T1000 (cell line): ENCODE measurements around the gene AKAP8L.

Source experiments
- DNase-seq: peaks from one replicate; lab custom pipeline; 2025; ENCODE audit warnings: mixed read lengths; lab: John Stamatoyannopoulos, UW

The AKAP8L gene

DNA sequence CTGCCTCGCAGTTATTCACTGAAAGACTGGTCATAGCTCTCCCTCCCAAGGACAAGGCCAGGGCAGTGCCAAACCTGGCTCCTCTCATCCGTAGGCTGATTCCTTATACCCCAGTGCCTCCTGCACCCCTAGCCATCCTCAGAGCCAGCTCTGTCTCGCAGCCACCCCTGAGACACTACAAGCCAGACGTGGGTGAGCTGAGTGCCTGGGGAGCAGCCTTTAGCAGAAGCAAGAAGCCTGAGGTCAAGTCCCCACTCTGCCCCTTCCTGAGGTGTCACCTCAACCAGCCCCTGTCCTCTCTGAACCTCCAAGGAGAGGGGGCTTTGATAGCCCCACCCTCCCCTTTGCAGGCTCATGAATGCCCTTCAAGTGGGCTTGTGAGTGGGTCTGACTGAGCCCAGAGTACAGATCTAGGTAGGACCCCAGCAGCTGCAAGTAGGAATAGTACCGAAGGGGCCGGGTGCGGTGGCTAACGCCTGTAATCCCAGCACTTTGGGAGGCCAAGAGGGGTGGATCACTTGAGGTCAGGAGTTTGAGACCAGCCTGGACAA, 14.8 kb upstream of the AKAP8L start:
- no peak for DNase-seq

DNA sequence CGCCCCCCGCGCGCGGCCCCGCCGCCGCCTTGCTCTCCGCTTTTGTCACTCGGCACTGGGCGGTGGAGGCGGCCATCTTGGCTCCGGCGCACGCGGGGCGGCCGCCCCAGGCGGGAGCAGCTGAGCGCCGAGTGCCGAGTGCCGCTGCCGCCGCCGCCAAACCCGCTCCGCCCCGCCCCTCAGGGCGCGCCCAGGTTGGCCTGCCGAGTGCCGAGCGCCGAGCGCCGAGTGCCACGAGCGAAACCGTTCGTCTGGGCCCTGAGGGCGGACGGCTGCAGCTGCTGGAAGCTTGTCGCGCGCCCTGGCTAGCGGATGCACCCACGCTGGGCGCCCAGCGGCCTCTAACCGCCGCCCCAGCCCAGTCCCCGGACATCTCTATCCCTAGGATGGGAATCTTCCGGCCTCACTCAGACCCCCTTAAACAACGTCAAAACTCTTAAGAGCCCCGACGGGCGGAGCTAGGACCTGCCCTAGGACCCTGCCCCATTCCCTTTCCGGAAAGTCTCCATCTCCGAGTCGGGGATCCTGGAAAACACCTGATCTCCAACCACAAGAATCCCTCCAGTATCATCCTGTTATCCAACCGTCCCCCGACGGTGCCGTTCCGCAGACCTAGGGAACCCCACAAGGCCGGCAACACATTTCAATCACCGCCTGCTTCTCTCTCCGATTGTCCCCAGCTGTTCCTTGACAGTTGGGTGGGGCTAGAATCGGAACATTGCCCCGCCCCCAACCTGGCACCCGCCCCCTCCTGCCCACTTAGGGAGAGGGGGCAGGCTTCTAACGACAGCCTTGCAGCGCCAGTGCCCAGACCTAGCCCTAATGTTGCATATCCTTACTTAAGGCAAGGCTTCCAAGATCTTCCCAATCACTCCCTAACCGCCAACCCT, 14.1 kb upstream of the AKAP8L start:
- peak; percentile 88 for DNase-seq

DNA sequence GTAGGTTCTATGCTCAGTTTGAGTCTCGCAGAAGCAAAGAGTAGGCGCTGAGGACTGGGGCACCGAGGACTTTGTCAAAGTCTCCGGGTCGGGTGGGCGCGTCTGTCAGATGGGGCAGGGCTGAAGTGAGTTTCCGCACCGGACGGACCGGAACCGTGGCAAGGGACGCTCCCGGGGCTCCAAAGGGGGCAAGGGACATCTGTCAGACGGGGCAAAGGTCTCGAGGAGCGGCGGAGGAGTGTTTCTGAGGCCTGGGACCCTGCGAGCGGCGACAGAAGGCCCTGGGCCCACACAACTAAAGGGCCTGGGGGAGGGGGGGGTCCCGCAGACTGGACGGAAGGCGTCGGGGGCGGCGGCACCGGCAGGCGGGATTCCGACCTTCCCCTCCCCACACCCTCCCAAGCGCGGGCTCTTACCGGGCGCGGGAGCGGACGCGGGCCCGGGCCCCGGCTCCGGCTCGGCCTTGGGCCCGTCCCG, 13.3 kb upstream of the AKAP8L start:
- DNase-seq = no peak

DNA sequence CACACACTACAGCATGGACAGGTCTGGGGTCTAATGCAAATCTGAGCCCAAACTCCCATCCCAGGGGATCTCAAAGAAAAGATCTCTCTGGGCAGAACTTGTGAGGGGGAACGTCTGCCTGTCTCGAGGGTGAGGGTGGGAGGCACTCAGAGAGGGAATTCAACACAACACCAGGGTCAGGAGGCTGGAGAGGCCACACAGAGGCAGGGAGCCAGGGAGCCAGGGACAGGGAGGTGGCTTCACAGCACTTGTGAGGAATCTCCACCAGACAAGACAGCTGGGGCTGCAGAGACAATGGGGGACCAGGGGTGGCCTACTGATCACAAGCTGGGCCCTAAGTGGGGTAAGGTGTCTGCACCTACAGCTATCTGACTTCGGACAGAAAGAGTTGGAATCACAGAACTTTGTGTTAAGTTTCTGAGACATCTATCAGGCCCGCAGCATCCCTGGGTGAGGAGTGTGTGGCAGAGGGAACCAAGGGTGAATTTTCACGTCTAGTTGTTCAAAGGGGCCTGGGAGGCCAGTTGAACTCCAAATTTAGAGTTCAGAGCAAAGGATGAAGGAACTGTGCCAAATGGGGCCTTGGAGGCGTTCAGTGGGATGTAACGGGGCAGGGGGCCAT, 12.7 kb upstream of the AKAP8L start:
- DNase-seq = no peak

DNA sequence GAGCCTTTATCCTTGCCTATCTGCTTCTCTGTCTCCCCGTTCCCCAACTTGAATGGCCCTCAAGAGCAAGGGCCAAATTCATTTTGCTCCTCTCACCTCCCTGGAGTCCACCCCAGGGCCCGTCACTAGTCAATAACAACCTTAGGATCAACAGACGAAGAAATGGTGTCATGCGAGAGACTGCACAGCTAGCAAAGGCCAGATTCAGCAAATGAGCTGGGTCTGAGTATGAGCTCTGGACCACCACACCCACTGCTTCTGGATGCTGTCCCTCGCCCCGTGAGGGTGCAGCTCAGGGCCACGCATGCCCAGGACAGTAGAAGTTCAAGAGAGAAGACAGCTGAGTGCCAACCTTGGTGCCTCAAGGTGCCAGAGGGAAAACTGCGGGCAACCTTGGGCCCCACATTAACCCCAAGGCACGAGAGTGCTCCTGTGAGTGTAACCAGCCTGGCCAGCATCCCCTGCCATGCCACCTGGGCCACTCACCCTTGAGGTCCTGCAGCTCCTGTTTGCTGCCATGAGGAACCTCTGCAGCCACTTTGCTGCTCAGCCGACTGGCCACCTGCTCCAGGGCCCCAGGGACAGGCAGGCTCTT, 11.8 kb upstream of the AKAP8L start:
- DNase-seq = no peak

DNA sequence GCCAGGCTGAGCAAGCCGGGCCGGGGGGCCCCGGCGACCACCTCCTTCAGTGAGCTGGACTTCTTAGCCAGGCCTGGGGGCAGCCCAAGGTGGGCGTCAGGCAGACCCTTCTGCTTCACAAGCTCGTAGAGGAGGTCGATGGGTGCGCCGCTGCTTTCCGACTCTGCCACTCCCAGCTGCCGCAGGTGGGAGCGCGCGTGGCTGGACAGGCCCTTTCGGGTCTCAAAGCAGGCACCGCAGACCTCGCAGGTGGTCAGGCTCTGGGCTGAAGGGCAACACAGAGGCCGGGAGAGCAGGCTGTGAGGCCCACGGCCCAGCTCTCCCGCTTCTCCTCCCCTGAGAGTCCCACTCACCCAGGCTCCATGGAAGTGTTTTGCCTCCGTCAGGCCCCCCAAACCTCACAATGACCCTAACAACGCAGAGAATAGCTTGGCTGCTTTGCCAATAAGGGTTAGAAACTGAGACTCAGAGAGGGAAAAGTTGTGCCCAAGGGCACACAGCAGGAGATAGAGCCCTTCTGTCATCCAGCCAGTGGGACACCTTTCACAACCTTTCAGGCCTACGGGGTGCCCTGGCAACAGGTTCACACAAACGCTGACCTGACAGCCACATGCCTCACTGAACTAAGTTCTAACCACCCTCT, 11.2 kb upstream of the AKAP8L start:
- DNase-seq = no peak

DNA sequence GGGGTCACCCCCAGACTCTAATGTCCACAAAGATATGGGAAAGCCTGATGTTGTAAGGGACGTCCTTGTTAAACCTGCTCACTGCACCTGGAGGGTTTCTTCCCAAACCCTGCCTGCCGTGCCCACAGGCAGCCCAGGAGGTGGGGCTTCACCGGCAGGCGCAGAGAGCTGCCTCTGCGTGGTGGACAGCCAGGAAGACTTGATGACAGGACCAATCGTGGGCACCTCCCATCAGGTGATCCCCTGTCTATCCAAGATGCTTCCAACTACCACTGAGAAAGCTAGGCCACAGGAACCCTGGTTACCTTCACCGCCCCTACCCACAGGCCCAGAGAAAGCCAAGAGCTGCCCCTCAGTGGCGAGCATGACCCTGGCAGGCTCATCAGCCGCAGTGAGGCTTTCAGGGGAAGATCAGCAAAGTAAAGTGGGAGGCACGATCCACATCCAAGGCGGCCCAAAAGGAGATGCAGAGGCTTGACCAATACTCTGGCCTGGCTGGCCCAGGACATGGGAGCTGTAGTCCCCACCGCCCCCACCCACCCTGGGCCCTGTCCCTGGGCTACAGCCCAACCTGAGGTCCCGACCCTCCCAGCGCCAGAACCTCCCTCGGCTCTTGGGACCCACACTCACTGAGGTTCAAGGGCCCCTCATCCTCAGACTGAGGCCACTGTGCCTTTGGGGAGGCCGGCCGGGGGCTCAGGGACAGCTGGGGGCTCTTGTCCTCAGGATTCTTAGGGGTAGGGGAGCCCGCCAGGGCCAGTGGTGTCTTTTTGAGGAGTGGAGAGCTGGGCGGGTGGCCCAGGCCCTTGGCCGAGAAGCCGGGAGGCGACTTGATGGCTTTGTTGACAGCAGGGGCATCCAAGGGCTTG, 10.4 kb upstream of the AKAP8L start:
- DNase-seq = no peak

DNA sequence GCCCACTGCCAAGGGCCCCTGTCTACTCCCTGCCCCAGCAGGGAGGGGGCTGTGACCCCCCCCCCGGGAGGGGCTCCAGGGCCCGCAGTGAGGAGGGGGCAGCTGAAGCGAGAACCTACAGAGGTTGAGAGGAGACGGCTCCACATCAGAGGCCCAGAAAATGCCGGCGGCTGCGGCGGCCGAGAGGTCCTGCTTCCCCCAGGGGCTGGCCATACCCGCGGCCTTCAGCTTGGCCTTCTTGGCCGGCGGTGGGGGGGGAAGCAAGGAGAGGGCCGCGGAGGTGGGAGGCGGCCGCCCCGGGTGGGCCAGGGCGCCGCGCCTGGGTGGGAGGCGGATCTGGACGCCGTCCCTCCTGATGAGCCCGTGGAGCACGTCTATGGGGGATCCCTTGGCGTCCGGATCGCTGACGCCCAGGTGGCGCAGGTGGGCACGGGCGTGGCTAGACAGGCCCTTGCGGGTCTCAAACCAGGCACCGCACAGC, 9.2 kb upstream of the AKAP8L start:
- DNase-seq = no peak

DNA sequence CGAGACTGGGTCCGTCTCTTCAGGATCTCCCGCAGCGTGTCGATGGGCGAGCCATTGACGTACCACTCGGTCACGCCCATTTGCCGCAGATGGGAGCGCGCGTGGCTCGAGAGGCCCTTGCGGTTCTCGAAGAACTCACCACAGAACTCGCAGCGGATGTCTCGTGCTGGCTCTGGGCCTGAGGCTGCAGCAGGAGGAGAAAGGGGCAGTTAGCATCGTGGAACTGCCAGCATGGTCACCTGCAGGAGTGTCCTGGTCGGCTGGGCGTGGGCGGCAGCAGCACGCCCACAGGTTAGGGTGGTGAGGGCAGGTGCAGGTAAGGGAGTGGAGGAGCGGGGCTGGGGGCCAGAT, 8.5 kb upstream of the AKAP8L start:
- DNase-seq = no peak

DNA sequence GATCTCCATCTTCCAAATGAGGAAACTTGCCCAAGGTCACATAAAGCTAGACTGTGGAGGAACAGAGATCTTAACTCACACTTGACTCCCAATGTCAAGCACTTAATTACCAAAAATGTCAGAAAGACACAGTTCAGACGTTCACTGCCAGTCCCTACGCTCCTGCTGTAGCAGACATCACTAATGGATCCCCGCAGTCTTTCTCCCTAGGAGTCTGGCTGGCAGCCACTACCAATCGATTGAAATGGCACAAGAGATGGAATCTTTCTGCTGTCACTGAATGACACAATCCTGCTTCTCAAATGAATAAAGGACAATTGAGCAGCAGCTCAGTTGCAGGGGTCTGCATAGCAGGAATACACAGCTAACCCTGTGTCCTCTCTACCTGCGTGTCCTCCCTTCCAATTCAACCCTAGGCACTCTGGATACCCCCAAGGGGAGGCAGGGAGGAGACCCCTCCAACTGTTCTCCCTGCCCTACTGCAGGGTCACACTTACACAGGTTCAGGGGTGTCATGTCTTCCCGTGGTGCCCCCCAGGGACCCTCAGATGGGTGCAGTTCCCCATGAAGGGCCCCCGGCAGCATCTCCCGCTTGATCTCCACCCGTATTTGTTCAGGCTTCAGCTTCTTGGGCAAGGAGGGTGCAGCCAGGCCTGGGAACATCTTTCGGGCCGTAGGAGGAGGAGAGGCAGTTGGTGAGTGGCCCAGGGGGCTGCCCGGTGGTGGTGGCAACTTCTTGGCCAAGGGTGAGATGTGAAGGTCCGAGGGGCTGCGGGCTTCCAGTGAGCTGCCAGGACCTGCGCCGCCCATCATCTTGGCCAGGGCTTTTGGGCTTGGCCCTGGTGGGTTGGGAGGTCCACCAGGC, 7.9 kb upstream of the AKAP8L start:
- DNase-seq = no peak

DNA sequence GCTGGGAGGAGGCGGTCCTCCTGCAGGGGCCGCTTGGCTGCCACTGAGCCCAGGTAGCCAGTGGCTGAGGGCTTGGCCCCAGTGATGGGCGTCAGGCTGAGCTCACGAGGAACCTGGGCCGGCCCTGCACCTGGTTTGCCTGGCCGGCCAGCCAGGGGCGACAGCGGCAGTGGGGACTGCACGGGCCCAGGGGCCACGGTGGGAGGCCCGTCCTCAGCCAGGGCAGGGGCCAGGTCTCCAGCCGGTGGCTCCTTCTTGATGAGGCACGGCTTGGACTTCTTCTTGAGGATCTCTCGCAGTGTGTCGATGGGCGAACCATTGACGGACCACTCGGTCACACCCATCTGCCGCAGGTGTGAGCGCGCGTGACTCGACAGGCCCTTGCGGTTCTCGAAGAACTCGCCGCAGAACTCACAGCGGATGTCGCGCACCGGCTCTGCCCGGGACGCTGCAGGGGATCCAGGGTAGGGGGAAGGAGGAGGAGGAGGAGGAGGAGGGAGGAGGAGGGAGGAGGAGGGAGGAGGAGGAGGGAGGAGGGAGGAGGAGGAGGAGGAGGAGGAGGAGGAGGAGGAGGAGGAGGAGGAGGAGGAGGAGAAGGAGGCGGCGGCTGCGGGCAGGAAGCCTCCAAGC, 6.6 kb upstream of the AKAP8L start:
- no peak for DNase-seq

DNA sequence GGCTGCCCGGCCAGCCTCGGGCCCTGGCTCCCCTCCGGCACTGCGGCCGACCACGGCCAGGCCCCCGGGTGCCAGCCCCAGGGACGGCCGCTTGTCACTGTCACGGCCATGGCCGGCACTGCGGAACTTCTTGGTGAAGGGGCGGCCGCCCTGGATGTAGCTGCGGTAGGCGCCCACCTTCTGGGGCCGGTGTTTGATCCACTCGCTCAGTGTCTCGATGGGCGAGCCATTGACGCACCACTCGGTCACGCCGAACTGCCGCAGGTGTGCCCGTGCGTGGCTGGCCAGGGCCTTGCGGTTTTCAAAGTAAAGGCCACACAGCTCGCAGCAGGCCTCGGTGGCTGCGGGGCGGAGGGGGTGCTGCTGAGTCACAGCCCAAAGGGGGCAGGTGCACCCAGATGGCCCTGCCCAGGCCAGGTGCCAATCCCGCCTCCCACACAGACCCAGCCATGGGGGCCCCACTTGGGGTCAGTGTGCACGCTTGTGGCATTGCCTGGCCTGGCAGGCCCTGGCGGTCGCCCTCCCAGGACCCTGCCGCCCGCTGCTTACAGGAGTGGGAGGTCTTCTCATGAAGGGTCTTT, 6.0 kb upstream of the AKAP8L start:
- no peak for DNase-seq

DNA sequence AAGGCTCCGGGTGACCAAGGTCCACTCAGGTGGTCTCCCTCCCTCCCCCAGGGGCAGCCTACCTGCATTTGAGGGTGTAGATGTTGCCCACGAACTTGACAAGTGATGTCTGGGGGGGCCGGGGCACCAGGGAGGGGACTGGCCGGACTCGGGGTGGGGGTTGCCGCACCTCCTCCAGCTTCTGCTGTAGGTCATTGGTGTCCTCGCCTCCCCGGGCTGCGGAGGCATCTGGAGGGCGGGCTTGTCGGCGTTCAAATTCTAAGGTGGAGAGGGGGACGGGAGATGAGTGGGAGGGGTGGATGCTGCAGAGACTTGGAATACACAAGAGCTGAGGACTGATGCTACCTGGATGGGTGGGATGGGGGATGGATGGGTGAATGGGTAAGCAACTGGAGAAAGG, 5.3 kb upstream of the AKAP8L start:
- DNase-seq = no peak

DNA sequence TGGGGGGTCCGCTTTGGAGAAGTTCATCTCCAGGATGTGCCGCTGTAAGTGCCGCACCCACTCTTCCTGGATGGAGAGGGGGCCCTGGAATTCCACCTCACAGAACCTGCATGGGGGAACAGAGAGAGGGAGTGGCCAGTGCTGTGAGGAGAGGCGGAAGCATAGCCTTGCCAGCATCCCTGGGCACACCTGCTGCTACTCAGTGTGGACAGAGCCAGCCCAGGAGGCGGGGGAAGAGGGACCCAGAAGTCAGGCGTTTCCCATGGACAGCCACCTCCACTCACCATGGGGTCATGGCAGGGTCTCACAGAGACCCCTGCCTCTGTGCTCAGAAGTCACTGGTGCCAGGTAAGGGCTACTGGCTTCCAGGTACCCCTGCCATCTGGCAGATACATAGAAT, 4.3 kb upstream of the AKAP8L start:
- DNase-seq = no peak

DNA sequence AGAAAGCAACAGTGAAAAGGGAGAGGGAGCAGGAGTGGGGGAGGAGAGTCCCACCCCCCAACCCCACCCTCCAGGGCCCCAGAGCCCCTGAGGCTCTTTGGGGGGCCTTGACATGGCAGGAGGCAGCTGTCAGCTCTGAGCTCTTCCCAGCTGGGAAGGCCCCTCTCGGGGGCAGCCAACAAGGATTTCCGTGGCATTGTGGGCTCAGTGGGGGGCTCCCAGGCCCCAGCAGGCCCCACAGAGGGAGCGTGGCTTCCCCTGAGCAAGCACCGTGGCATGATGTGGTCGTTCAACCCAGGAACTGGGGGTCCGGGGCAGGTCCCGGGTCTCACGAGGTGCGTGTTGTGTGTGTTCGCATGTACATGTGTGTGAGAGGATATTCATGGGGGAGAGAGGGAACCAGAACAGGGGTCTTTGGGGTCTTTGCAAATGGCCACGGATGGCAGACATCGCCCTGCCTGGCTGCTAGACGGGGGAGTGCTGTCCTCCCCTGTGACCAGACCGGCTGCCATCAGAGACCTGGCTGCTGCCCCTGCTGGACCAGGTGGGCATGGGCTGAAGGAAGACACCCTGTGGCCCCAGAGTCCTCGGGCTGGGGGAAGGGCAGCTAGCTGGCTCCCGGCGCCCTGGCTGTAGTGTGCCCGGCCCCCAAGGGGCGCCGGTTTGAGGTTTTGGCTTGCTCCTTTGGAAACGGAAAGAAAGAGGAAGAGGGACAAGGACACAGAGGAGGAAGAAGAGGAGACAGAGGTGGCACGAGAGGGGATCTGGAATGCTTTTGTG, 3.7 kb upstream of the AKAP8L start:
- DNase-seq = no peak

DNA sequence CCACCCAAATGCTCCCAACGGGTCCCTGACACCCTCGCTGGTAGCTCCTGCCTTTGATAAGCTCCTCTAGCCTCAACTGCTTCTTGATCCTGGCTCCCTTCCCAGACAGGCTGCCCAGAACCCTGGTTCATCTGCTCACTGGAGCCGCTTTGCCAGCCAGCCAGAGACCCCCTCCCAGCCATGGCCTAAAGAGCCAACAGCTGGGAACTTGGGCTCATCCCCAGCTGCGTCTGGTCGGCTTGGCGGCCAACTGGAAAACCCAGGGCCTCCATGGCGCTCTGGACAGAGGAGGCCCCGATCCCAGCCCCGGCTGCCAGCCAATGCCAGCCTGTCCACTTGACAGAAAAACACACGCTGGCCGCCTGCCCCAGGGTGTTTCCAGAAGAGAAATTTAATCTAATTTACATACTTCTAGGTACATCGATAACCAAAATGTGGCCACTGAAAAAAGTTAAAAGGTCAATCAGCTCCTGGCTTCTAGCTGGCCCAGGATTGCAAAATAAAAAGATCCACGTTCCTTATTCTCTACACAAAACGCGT, 3.0 kb upstream of the AKAP8L start:
- DNase-seq = no peak

DNA sequence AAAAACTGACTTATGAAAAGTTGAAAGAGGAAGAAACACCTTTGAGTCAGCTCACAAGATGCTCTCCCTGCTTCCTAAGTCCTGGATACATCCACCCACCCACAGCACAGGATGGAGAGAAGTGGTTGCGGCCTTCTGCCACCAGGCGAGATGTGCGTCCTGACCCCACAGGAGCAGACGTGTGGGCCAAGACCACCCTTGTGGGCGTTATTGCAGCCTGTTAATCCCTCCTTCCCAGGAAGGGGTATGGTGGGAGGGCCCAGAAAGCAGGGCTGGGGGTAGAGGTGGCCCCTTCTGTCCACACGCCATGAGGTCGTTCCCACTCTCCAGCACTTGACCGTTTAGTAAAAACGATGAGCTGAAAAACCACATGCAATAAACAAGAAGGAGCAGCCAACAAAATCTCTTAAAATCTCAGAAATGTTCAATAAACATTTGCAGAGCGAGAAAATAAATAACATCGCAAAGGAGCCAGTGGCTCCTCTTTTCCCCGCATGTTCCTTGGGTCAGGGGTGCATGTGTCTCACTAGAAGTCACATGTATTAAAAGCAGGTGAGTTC, 2.4 kb upstream of the AKAP8L start:
- no peak for DNase-seq

DNA sequence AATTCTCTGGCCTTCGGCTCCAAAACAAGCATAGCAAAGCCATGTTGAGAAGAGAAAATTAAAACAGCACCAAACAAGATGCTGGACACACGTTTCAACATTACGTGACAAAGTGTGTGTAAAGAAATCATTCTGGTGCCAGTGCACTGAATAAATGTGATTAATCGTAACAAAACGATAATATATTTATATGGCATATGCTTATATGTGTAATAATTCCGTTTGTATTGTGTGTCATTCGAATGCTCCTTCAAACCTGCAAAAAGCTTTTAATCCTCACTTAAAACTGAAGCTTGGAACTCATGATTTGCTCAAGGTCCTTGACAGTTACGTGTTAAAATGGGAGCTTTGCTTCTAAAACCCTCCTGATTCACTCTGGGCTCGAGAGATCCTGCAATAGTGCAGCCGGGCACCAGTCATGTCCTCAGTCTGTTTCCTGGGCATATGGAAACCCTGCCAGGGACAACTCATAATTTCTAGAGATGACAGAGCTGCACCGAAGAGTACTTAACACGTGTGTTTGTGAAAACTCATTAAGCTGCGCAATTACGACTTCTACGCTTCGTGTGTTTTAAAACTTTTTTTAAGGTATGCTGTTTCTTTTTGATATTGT, 731 bp upstream of the AKAP8L start:
- DNase-seq = no peak
